Measurements from ENCODE around the gene SRGAP2B.
"Not testable (repeated sequence)": the region's sequence is repeated elsewhere in the genome, so short reads cannot be mapped to it uniquely, and the experiment has no call there.

DNA sequence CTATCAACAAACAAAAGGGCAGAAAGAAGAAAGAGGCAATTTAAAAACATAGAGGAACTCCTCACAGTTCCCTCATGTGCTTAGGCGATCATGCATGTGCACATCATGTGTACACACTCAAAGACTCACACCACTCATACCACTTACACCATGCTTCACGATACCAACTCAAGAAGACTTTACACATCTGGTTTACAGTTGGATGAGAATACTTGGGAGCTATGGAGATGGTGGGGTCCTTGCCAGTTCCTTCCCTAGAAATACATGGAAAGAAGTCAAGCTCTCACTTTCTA lies 96.2 kb downstream of the SRGAP2B start:
- TF ChIP-seq, protein P1, sequence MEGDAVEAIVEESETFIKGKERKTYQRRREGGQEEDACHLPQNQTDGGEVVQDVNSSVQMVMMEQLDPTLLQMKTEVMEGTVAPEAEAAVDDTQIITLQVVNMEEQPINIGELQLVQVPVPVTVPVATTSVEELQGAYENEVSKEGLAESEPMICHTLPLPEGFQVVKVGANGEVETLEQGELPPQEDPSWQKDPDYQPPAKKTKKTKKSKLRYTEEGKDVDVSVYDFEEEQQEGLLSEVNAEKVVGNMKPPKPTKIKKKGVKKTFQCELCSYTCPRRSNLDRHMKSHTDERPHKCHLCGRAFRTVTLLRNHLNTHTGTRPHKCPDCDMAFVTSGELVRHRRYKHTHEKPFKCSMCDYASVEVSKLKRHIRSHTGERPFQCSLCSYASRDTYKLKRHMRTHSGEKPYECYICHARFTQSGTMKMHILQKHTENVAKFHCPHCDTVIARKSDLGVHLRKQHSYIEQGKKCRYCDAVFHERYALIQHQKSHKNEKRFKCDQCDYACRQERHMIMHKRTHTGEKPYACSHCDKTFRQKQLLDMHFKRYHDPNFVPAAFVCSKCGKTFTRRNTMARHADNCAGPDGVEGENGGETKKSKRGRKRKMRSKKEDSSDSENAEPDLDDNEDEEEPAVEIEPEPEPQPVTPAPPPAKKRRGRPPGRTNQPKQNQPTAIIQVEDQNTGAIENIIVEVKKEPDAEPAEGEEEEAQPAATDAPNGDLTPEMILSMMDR (conservative IDR thresholded peaks at IDR 0.05; ENCODE audit: low read length), result not testable (repeated sequence)
- not testable (repeated sequence) for TF ChIP-seq EZH2phosphoT487 (IDR thresholded peaks at IDR 0.05; ENCODE audit: borderline replicate concordance)
